HG03175 (cell line): ENCODE measurements around the gene CCNC.
A peak's percentile ranks its signal among the peaks of the same experiment; 100 is the strongest.

Experiments used
- ATAC-seq: cut with Tn5 transposase; IDR thresholded peaks from one replicate; pipeline ENCODE4 v1.9.1; 2021; ENCODE audit warnings: mild to moderate bottlenecking, moderate library complexity; ENCODE audit not compliant: unreplicated experiment

Gene CCNC

DNA sequence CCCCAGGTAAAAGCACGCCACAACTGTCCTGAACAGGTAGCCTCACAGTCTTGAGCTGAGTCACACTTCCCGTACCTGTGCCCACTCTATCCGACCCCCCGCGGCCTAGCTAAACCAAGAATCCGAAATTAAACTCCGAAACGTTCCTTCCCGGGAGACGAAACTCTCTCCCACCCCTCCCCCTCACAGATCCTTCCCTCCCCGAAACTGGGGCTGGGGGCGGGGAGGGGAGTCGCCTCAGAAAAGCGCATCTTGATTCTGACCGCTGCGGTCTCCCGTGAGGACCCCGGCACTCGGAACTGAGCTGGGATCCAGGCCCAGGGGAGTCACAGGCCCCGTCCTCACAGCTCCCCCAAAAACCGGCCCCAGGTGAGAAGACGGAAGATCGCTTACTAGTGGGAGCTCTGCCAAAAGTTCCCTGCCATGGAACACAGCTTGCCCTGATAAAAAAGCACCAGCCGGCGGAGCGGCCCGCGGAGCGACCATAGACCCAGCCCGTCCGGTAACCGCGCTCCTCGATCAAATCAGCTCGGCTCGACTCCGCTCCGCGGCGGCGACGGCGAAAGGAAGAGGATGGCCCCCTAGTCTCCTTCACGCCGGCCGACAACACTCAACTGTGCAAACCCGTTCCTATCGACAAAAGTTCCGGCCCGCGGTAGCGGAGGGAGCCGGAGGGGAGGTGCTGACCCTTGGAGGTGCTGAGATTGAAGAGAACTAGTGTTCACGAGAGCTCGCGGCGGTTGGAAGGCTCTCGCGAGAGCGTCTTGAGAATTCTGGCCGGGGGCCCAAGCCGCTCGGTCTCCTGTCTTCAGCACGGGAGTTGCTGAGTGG, at the start of gene CCNC:
Gene CCNC (minus strand): TSS at position 558 of the 831 bp plus-strand sequence. CDS start 133 bp downstream, at position 425.
- peak; percentile 97 for ATAC-seq

DNA sequence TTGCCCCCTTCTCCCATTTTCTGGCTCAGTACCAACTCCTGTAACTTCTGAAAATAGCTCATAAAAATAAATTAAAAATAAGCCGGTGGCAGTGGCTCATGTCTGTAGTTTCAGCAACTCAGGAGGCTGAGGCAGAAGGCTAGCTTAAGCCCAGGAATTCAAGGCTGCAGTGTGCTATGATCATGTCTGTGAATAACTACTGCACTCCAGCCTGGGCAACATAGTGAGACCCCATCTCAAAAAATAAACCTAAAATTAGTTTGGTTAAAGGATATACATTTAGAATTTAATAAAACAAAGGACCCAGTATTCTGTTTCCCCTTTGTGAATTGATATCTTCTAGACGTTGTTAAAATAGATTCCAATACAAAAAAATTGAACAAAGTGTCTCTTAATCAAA, 48.7 kb upstream of the CCNC start:
- ATAC-seq, result no peak

DNA sequence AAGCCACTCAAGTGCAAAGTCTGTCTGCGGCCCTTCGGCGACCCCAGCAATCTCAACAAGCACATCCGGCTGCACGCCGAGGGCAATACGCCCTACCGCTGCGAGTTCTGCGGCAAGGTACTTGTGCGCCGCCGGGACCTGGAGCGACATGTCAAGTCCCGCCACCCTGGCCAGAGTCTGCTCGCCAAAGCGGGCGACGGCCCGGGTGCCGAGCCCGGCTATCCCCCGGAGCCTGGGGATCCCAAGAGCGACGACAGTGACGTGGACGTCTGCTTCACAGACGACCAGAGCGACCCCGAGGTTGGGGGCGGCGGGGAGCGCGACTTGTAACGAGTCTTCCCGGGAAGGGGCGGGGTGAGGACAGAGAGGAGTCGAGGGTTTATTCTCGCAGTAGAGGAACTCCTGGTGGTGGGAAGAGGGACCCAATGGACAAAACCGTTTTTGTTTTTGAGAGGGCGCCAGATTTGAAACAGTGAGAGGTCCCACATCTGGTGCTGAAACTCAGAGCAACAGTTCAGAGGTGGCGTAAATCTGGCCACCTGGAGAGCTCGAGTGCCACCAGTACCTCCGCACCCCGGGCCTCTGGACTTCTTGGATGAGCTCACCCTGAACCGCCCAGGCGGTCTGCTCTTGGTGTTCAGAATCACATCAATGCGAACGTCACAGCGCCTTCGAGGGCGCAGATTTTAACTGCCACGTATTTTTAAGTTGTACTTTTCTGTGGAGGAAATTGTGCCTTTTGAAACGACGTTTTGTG, 46.1 kb upstream of the CCNC start:
- peak; percentile 31 for ATAC-seq

GRCh38 chr6:99613705-99614429, 45.4 kb upstream of the CCNC start:
- peak; percentile 54 for ATAC-seq

GRCh38 chr6:99613409-99613704, 44.9 kb upstream of the CCNC start:
- ATAC-seq, result peak; percentile 50

- ATAC-seq, result no peak
Measured at GRCh38 chr6:99612551-99613408, 44.3 kb upstream of the CCNC start.

- peak; percentile 36 for ATAC-seq
Measured at GRCh38 chr6:99611148-99611547, 42.7 kb upstream of the CCNC start.

GRCh38 chr6:99609905-99610489, 41.5 kb upstream of the CCNC start:
- ATAC-seq, result no peak

- no peak for ATAC-seq
Measured at GRCh38 chr6:99608886-99609482, 40.5 kb upstream of the CCNC start.

- no peak for ATAC-seq
Measured at GRCh38 chr6:99608059-99608885, 39.8 kb upstream of the CCNC start.

DNA sequence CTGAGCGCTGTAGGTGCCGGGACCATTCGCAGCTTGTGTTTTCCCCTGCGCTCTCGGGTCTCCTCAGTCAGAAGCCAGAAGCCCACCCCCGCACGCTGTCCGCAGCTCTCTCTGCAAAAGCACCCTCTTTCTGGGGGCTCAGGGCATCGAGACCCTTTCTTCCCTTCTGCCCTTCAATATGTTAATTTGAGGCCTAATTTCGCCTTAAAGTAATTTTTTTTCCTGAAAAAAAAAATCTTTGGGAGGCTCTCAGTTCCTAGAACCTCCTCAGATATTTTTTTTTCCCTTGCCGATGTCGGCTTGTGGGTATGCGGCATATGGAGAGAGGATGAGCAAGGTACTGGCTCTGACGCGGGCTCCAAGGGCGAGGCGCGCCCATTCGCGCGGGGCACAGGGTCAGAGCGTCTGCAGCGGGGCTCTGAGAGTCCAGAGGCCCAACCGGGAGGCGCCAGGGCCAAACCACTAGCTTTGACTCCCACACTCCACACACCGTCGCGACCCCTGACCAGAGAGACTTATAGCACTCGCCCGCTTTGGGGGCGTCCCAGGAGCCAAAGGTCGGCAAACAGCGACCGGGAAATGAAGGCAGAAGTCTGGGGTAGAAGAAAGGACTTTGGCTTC, 39.1 kb upstream of the CCNC start:
- no peak for ATAC-seq

GRCh38 chr6:99606656-99607415, 38.4 kb upstream of the CCNC start, which contains the start of gene PRDM13:
Gene PRDM13, plus strand, starts transcription at chr6:99606833. Its CDS starts 202 bp downstream, at chr6:99607035.
- no peak for ATAC-seq

- no peak for ATAC-seq
Measured at GRCh38 chr6:99605911-99606655, 37.6 kb upstream of the CCNC start.

- no peak for ATAC-seq
Measured at GRCh38 chr6:99605074-99605734, 36.7 kb upstream of the CCNC start.

DNA sequence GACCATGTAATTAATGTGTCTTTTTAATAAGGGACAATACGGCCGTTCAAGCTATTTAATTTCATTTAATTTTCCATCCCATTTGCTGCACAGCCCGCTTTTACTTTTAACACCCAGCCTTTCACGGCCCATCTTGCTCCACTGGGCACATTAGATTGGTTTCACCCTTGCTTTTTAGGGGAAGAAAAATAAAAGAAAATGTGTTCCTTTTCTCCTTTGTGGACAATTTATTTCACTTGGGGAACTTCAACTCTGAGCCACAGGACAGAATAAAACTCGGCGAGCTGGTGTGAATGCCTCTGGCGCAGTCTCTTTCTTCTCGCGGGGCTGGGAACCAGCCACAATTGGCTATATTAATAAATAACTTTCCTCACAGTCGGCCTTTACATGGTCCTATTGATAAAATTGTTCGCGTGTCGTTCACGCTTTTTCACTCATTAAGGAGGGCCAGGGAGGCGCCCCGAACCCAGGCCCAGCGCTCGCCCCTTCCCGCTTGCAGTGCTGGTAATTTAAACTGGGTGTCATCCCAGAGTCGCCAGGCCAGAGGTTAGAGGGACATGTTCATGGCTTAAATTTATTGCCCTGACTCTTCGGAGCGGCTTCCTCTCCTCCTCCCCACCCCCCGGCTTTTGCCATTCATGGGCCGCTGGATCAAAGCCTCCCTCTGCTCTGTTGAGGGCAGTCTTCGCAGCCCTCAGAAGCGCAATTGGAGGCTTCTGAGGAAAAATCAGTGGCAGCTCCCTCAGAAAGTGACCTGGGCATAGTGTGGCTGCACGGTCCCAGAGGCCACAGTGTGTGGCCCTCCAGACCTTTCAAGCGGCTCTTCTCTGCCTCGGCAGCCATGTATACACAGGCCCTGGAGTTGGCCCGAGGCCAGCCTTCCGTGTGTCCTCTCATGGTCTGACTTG, 36.0 kb upstream of the CCNC start:
- ATAC-seq, result no peak
